Kidney (tissue), 14 donors: ENCODE results near the gene ARMC8. TPM values are rescaled to one million over a fixed set of nuclear protein-coding genes. Genes with fewer than 3 reads are reported as not detected.

Experiments used
- DNase-seq, 5 donors: peaks; one replicate each; pipeline ENCODE4 v3.0.0-alpha.2; 2013 to 2020
- FAIRE-seq: peaks from 2 replicates; lab custom pipeline; 2012; peaks lifted over from hg19 to GRCh38; lab: Jason Lieb, UNC
- H3K27ac ChIP-seq, 2 donors: one replicate each; pipeline ENCODE4 v1.7.0; 2013; ENCODE audit warnings: low read depth in 2 of 2, low read length in 2 of 2, inconsistent platforms in 1 of 2
- H3K27me3 ChIP-seq: one replicate; pipeline ENCODE4 v1.7.1; 2013; ENCODE audit warnings: low read length, inconsistent platforms; ENCODE audit not compliant: control insufficient read depth, insufficient read depth
- H3K36me3 ChIP-seq, 3 donors: one replicate each; pipeline versions ENCODE4 v1.7.0 to v1.7.1; 2013; ENCODE audit warnings: low read length in 3 of 3, control low read depth in 1 of 3, inconsistent platforms in 1 of 3; ENCODE audit not compliant: insufficient read depth in 3 of 3, control insufficient read depth in 2 of 3
- H3K4me1 ChIP-seq, 3 donors: one replicate each; pipeline versions ENCODE4 v1.7.0 to v1.7.1; 2013; ENCODE audit warnings: low read length in 3 of 3, inconsistent platforms in 1 of 3, low read depth in 1 of 3; ENCODE audit not compliant: control insufficient read depth in 2 of 3, insufficient read depth in 2 of 3
- H3K4me3 ChIP-seq, 3 donors: one replicate each; pipeline versions ENCODE4 v1.7.0 to v1.8.1; 2013; ENCODE audit warnings: low read length in 3 of 3, control low read depth in 1 of 3, inconsistent platforms in 1 of 3
- H3K9ac ChIP-seq, 3 donors: one replicate each; pipeline versions ENCODE4 v1.7.0 to v1.7.1; 2013; ENCODE audit warnings: low read length in 3 of 3, control low read depth in 1 of 3, inconsistent platforms in 1 of 3
- H3K9me3 ChIP-seq, 3 donors: one replicate each; pipeline versions ENCODE4 v1.7.0 to v1.7.1; 2013; ENCODE audit warnings: low read length in 3 of 3, control low read depth in 1 of 3, inconsistent platforms in 1 of 3; ENCODE audit not compliant: control insufficient read depth in 2 of 3, insufficient read depth in 1 of 3
- intact Hi-C: fragments of 100-400 bp; cut with DNase I; formaldehyde crosslinking; loops from one replicate; pipeline ENCODE4 v1.11.1; 2022
- polyA plus RNA-seq: library from polyadenylated mRNA; stranded (reverse); fragments of 350-450 nt; fragmentation: Illumina TruSeq; extraction: RNeasy Lipid Tissue Mini Kit (QIAGEN cat#74804); gene quantifications from one replicate; pipeline ENCODE4 v1.2.3, GENCODE V29; 2014; ENCODE audit warnings: low read depth, low replicate concordance; ENCODE audit not compliant: insufficient read depth
- total RNA-seq: library from RNA; stranded (reverse); fragmentation: NEBNext Ultra II Directional; extraction: Animal tissue kit (Norgen Biotek cat#: 25700); gene quantifications from one replicate; pipeline ENCODE4 v1.2.1, GENCODE V29; 2021
- TF ChIP-seq, protein P1 (sequence below): IDR thresholded peaks from 3 replicates; pipeline ENCODE4 v1.5.1; 2012; ENCODE audit warnings: mild to moderate bottlenecking, moderate library complexity, borderline replicate concordance; ENCODE audit not compliant: insufficient read depth; ENCODE audit errors: extremely low read depth
- donor health status: control.
- donor health status: control.
- donor health status: control.
- donor health status: control.
- donor health status: control.
- donor health status: DM: yes; HTN: yes; CAD: no.
- donor health status: Normal renal cell carcinoma (clear cell type).

ARMC8 gene
- total and polyA plus RNA-seq, 2 donors from 2014 or later = 17.1 to 47.3 TPM

DNA sequence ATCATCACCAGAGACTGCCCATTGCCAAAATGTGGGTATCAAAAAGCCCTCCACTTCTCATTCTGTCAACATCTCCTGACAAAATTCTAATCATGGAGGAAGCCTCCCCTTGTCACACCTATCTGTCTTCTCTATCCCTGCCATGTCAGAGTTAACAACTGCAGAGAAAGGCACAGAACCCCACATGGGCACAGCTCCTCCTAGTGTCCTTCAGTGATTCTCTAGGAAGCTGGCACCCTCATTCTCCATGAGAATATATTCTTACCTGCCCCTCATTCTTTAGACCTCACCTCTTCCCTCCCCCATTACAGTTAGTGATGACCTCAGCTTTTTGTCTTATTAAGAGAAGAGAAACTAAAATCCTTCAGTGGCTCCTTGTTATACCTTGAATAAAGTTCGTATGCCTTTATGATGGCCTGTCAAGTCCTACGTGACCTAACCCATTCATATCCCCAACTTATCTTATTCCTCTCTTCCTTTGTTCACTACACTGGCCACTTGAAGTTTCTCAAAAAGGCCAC, 97.9 kb downstream of the ARMC8 start:
- H3K4me1 ChIP-seq = no peaks in the 10 kb centered on the region
- H3K9me3 ChIP-seq = no peaks in the 10 kb centered on the region
- H3K27ac ChIP-seq = no peak overlapping the region
- no peaks in the 10 kb centered on the region for H3K27me3 ChIP-seq
- H3K9ac ChIP-seq = no peak overlapping the region
- TF ChIP-seq, protein P1, sequence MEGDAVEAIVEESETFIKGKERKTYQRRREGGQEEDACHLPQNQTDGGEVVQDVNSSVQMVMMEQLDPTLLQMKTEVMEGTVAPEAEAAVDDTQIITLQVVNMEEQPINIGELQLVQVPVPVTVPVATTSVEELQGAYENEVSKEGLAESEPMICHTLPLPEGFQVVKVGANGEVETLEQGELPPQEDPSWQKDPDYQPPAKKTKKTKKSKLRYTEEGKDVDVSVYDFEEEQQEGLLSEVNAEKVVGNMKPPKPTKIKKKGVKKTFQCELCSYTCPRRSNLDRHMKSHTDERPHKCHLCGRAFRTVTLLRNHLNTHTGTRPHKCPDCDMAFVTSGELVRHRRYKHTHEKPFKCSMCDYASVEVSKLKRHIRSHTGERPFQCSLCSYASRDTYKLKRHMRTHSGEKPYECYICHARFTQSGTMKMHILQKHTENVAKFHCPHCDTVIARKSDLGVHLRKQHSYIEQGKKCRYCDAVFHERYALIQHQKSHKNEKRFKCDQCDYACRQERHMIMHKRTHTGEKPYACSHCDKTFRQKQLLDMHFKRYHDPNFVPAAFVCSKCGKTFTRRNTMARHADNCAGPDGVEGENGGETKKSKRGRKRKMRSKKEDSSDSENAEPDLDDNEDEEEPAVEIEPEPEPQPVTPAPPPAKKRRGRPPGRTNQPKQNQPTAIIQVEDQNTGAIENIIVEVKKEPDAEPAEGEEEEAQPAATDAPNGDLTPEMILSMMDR = no peak
- H3K36me3 ChIP-seq = peaks cover 9 to 25% (median 17%) of the 10 kb centered on the region in 3 donors
- no peak for DNase-seq
- H3K4me3 ChIP-seq = no peak overlapping the region
- FAIRE-seq = no peak
- intact Hi-C loops = no loop called here

DNA sequence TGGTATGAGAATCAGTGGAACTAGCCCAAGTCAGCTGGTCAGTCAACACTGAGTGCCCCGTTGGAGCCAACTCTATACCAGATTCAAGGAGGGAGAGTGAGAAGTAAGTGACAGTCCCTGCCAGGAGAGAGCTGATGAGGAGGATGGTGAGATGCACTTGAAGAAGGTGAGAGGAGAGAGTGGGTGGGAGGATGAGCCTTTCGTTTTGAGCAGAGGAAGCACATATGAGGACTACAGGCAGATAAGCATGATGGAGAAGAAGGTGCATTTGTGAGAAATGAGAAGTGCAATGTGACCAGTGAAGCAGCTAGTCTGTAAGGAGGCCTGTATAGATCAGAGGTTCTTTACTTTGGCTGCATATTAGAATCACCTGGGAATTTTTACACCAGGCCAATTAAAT, 102.2 kb downstream of the ARMC8 start:
- DNase-seq (no peak), FAIRE-seq (no peak)
- TF ChIP-seq, protein P1 = no peak
- intact Hi-C loops = no loop called here
- Histone ChIP-seq H3K27ac (no peak overlapping the region), H3K4me1 (no peaks in the 10 kb centered on the region), H3K36me3 (peaks cover 15 to 35% (median 31%) of the 10 kb centered on the region in 3 donors), H3K27me3 (no peaks in the 10 kb centered on the region), H3K9ac (no peak overlapping the region), H3K9me3 (no peaks in the 10 kb centered on the region), H3K4me3 (no peak overlapping the region)

DNA sequence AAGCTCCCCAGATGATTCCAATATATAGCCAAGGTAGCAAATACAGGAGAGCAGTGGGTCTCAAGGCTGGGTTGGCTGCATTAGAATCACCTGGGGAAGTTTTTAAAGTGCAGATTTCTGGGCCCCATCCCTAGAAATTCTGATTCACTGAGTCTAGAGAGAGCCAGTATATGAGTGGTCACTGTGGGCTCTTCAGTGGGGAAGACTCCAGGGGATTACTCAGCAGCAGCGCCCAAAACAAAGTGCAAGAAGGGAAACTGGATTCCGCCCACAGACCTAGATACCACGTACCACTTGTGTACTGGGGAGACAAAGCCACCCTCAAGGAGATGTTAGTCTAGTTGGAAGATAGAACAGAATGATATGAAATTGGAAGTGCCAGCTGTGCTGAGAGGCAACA, 102.6 kb downstream of the ARMC8 start:
- no peak overlapping the region for H3K4me3 ChIP-seq
- no peak overlapping the region for H3K9ac ChIP-seq
- H3K27ac ChIP-seq = no peak overlapping the region
- H3K9me3 ChIP-seq = no peaks in the 10 kb centered on the region
- no peak for FAIRE-seq
- TF ChIP-seq, protein P1 = no peak
- H3K36me3 ChIP-seq = peaks cover 13 to 31% (median 26%) of the 10 kb centered on the region in 3 donors
- intact Hi-C loops = no loop called here
- H3K4me1 ChIP-seq = no peaks in the 10 kb centered on the region
- DNase-seq = no peak
- no peaks in the 10 kb centered on the region for H3K27me3 ChIP-seq

DNA sequence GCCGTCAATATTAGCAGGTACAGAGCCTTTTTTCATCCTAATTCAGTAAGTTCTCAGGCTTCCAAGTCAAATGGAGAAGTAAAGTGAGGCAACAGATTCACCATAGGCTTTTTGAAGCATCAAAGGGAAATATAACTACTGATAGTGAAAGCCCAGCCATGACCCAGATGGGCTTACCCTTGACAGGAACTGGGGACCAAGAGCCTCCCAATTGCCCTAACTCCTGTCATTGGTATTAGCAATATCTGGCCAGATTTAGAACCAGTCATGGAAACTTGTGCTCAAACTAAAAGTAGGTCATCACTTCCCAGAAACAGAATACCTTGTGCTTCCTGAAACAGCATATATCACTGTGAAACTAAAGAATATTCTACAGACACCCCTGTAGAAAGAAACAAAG, 109.5 kb downstream of the ARMC8 start:
- no peak overlapping the region for H3K4me3 ChIP-seq
- peaks cover 0 to 9% (median 8%) of the 10 kb centered on the region in 3 donors for H3K36me3 ChIP-seq
- TF ChIP-seq, protein P1 = no peak
- no peak for FAIRE-seq
- H3K4me1 ChIP-seq = no peaks in the 10 kb centered on the region
- DNase-seq = no peak
- H3K9ac ChIP-seq = no peak overlapping the region
- H3K27me3 ChIP-seq = no peaks in the 10 kb centered on the region
- no peaks in the 10 kb centered on the region for H3K9me3 ChIP-seq
- intact Hi-C loops = no loop called here
- no peak overlapping the region for H3K27ac ChIP-seq
